GM18511 (cell line): ENCODE measurements around the gene WDR20.
"Not testable (repeated sequence)": the region's sequence is repeated elsewhere in the genome, so short reads cannot be mapped to it uniquely, and the experiment has no call there.

Experiments
- ATAC-seq: cut with Tn5 transposase; IDR thresholded peaks from one replicate; pipeline ENCODE4 v1.9.1; 2021; ENCODE audit warnings: mild to moderate bottlenecking, moderate library complexity; ENCODE audit not compliant: unreplicated experiment

The WDR20 gene

DNA sequence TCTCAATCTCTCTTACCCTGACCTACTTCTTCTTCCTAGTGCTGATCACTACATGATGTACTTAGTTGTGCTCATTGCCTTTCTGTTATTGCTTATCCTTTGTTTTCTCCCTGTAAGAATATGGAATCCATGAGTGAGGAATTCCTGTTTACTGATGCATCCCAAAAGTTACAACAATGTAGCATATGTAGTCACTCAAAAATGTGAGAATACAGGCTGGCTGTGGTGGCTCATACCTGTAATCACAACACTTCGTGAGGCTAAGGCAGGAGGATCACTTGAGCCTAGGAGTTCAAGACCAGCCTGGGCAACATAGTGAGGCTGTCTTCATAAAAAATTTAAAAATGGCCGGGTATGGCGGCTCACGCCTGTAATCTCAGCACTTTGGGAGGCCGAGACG lies 8.0 kb upstream of the WDR20 start:
- ATAC-seq: no peak

DNA sequence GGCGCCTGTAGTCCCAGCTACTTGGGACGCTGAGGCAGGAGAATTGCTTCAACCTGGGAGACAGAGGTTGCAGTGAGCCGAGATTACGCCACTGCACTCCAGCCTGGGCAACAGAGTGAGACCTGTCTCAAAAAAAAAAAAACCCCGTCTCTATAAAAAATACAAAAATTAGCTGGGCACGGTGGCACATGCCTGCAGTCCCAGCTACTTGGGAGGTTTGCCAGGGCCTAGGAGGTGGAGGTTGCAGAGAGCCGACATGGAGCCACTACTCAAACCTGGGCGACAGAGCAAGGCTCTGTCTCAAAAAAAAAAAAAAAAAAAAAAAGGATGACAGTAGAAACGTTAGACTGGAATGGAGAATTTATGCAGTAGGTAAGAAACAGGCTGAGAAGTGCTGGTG lies 5.7 kb upstream of the WDR20 start:
- ATAC-seq: not testable (repeated sequence)

DNA sequence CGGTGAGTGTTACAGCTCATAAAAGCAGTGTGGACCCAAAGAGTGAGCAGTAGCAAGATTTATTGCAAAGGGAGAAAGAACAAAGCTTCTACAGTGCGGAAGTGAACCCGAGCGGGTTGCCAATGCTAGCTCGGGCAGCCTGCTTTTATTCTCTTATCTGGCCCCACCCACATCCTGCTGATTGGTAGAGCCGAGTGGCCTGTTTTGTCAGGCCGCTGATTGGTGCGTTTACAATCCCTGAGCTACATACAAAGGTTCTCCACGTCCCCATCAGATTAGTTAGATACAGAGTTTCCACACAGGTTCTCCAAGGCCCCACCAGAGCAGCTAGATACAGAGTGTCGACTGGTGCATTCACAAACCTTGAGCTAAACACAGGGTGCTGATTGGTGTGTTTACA lies 5.0 kb upstream of the WDR20 start:
- not testable (repeated sequence) for ATAC-seq

DNA sequence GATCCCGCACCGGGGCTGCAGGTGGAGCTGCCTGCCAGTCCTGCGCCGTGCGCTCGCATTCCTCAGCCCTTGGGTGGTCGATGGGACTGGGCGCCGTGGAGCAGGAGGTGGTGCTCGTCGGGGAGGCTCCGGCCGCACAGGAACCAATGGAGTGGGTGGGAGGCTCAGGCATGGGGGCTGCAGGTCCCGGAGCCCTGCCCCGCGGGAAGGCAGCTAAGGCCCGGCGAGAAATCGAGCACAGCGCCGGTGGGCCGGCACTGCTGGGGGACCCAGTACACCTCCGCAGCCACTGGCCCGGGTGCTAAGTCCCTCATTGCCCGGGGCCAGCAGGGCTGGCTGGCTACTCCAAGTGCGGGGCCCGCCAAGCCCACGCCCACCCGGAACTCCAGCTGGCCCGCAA lies 4.2 kb upstream of the WDR20 start:
- not testable (repeated sequence) for ATAC-seq

DNA sequence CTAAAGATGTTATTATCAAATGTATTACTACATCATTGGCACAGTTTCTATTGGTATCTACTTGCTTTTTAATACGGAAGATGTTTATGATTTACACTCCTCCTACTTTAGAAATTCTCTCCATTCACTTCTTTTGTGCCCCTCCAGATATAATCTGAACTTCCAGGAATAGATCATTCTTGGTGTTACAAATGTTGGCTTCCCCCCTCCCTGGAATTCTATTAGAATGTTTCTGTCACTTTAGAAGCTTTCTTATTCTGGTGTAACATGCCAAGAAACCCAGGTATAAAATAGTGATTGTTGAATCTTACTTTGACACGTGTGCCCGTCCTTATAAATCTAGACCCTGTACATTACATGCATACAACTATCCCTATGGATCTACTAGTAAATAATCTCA lies 1.2 kb upstream of the WDR20 start:
- ATAC-seq: no peak

DNA sequence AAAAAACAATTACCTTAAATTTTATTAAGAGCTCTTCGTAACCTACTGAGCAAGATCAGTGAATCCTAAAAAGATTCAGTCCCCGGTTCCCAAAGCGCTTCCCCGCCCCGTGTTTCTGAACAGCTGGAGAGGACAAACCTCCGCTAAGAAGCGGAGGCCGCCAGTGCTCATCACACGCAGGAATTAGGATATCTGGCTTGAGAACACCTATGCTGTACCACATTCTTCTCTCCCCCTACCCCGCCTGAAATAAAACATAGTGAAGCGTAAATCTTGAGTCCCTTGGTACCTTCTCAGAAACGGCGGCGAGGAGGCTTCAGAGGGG lies 774 bp upstream of the WDR20 start:
- peak; percentile 17 for ATAC-seq

DNA sequence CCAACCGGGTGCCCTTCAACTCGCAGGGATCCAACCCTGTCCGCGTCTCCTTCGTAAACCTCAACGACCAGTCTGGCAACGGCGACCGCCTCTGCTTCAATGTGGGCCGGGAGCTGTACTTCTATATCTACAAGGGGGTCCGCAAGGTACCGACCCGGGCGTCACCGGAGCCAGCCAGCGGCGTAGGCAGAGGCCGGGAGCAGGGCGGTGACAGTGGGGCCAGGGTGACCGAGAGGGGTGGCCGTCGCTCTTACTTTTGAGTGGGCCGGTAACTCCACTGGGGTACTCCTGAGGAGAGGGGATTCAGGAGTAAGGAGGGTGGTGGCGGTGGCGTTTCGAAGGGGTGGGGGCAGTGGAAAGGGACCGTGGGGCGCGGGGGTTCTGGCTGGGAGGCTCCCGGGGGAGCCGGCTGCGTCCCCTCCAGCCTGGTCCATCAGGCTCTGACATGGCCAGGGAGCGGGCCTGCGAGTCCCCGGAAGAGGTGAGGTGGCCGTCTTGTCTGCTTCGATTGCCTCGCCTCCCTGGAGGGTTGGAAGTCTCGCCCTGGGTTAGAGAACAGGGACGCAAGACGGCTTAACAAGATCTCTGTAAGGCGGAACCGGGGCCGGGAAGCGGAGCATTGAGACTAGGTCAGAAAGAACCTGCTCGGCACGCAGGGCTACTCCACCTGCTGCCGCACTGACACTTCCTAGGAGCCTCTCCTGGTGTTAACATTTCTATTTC lies 491 bp downstream of the WDR20 start:
- peak; percentile 32 for ATAC-seq

DNA sequence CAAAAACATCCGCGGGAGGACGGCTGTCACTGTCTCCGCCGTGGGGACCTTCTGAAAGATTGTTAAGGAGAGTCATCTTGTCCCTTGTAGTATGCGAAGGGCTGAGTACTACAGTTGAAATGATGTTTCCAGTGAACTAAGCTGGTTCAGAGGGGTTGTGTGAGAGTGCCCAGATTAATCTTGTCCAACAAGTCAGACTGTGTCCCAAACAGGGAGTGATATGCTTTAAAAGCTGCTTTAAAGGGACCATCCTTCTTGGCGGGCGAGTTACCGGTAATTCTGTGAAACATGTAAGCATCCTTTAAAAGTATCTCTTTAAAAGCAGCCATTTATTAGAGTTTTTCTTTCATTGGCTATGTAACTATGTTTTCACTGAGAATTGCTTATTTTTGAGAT lies 1.1 kb downstream of the WDR20 start:
- ATAC-seq: no peak

DNA sequence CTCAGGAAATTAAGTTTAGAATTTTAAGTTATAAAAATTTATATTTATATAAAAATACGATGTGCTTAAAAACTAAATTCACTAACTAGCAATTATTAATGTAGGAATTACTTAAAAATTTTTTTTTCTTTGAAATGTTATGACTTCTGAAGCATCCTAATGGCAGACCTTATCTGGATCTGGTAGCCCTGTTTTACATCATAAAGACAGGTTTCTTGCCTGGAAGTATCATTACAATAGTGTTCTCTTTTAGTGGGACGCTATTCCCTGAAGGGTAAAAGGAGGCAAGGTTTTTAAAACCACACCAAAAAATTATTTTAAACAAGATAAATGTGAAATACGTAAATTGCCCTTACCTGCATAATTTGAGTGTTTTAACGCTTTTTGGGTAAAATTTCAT lies 2.1 kb downstream of the WDR20 start:
- no peak for ATAC-seq

DNA sequence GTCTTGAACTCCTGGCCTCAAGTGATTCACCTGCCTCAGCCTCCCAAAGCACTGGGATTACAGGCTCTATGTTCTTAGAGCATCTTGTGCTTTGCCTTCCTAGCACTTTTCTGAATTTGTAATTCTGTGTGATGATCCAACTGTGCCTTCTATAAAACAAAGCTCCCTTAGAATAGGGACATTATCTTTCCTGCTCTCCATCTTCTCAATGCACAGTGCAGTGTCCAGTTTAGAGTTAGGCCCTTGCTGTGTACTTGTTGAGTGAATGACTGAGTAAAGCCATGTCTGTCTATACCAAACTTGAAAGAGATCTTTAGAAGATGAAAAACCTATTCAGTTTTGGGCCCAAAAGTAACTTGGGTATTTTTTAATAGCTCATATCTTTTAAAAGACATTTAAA lies 5.2 kb downstream of the WDR20 start:
- no peak for ATAC-seq

DNA sequence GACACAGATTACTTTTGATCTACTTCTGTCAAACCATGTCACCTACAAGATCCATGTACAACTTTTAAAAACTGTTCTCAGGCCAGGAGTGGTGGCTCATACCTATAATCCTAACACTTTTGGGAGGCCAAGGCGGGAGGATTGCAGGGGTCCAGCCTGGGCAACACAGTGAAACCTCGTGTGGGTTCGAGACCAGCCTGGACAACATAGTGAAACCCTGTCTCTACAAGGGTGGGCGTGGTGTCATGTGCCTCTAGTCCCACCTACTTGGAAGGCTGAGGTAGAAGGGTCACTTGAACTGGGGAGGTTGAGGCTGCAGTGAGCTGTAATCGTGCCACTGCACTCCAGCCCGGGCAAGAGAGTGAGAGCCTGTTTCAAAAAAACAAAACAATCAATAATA lies 5.7 kb downstream of the WDR20 start:
- no peak for ATAC-seq

DNA sequence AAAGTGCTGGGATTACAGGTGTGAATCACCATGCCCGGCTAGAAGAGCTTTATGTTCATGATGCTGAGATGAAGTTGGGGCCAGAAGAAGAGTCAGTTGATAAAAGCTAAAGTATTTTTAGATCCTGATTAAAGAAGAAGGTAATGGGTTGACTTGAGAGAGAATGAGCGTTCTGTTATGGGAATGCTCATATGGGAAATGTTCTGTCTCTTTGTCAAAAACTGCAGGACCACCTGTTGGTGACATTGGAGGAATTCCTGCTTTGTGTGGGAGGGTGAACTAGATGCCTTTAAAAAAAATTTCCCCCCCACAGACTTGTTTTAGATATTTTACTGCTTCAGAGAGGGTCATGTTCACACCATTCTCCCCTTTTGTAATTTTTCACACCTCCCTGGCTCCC lies 6.7 kb downstream of the WDR20 start:
- ATAC-seq: no peak

DNA sequence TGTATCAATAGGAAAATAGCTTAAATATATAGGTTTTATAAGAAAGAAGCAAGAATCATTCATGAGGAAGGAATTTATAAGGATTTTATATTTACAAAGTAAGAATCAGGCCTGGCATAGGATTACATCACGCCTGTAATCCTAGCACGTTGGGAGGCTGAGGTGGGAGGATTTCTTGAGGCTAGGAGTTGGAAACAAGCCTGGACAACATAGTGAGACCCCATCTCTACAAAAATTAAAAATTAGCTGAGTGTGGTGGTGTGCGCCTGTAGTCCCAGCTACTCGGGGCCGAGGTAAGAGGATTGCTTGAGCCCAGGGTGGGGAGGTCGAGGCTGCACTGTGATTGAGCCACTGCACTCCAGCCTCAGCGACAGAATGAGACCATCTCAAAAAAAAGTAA lies 10.4 kb downstream of the WDR20 start:
- ATAC-seq: no peak

DNA sequence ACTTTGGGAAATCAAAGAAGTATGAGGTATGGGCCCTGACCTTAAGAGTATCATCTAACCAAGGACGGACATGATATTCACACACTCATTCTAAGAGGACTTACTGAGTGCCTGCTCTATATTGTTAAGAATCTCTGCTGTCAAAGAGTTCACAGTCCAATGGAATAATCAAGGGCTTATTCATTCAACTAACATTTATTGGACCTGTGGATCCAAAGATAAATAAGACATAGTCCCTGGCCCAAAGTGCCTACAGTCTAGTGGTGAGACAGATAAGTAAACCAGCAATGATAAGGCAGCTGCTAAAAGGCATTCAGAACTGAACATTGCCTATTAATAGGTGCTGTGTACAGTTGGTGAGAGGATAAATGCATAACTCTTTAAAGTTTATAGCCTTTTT lies 11.0 kb downstream of the WDR20 start:
- ATAC-seq: no peak

DNA sequence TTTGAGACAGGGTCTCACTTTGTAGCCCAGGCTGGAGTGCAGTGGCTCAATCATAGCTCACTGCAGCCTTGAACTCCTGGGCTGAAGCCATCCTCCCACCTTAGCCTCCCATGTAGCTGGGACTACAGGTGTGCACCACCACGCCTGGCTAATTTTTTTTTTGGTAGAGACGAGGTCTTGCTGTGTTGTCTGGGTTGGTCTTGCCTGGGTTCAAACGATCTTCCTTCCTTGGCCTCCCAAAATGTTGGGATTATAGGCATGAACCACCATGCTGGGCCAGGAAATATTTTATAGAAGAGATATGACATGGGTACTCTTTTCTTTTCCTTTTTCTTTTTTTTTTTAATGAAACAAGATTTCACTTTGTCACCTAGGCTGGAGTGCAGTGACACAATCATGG lies 11.7 kb downstream of the WDR20 start:
- not testable (repeated sequence) for ATAC-seq

DNA sequence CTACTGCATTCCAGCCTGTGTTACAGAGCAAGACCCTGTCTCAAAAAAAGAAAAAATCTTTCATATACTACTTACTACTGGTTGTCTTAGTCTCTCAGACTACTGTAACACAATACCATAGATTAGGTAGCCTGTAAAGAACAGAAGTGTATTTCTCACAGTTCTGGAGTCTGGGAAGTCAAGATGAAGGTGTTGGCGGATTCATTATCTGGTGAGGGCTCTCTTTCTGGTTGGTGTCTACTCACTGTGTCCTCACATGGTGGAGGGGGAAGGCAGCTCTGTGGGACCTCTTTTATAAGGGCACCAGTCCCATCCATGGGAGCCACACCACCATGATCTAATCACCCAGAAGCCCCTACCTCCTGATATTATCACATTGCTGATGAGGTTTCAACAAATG lies 14.4 kb downstream of the WDR20 start:
- no peak for ATAC-seq

DNA sequence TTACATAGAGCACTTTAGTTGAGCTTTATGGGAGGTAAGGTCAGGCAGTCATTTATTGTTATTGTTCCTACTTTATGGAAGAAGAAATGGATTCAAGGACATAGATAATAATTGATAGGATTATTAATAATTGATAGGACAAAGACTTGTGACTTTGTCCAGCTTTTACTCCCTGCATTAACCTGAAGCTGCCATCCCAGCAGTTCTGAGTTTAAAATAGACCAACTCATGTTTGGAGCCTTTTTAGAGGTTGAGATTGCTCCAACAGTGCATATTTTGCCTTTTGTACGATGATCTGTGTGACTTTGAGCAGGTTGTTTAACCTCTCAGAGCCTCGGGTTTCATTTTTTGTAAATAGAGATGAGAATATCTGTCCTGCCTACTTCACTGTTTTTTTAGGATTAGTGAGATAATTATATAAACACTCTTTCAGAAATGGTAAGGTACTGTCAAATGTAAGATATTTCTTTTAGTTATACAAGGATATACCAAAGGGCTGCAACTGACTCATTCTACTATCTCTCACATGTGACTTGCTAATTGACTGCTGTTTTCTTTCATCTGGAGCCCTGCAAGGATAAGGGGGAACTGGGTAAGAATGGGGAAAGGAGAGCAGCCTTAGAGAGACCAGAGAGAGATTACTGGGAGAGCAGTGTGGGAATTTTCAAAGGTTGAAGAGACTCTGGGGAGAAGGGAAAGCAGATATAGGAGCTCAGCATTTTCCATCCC lies 15.3 kb downstream of the WDR20 start:
- ATAC-seq: no peak

DNA sequence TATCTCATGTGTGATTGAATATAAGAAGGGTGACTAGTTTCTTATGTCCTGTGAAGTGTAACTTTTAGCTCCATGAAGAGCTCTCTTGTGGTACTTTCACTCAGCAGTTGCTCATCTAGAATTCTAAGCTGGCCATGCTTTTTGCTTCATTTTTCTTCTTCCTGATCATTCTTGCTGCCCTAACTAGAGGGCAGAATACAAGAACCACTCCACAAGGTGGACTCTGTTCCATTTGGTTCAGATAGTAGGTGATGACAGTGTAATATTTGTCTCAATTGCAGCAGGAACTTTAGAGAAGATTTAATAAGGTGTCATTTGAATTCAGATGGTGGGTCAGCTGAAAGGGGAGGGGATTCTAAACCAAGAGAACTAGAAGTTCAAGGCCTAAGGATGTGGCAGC lies 17.6 kb downstream of the WDR20 start:
- no peak for ATAC-seq

DNA sequence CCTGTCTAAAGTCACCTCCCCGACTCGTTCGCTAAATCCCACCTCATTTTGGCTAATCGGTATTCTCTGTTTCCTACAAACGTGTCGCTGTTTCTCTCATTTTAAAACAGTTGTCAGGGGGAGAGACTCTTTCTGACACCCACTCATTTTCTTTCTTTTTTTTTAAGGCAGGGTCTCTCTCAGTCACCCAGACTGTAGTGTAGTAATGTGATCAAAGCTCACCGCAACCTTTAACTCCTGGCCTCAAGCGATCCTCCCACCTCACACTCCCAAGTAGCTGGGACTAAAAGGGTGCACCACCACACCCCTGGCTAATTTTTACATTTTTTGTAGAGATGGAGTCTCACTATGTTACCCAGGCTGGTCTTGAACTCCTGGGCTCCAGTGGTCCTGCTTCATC lies 19.1 kb downstream of the WDR20 start:
- no peak for ATAC-seq

DNA sequence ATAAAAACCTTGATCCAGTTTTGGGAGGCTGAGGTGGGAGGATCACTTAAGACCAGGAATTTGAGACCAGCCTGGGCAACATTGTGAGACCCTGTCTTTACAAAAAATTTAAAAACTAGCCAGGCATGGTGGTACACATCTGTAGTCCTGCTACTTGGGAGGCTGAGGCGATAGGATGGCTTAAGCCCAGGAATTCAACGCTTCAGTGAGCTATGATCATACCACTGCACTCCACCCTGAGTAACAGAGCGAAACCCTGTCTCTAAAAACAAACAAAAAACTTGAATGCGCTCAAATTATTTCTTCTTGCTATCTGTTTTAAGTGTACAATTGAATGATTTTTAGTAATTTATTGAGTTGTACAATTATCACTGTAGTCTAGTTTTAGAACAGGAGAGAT lies 20.1 kb downstream of the WDR20 start:
- no peak for ATAC-seq

DNA sequence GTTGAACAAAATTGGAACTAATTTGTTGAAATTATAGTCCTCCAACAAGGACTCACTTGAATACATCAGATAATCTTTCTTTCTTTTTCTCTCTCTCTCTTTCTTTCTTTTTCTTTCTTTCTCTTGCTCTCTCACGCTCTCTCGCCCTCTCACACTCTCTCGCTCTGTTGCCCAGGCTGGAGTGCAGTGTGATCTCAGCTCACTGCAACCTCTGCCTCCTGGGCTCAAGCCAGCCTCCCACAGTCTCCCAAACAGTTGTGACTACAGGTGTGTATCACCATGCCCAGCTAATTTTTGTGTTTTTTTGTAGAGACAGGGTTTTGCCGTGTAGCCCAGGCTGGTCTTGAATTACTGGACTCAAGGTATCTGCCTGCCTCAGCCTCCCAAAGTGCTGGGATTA lies 22.8 kb downstream of the WDR20 start:
- ATAC-seq: no peak

DNA sequence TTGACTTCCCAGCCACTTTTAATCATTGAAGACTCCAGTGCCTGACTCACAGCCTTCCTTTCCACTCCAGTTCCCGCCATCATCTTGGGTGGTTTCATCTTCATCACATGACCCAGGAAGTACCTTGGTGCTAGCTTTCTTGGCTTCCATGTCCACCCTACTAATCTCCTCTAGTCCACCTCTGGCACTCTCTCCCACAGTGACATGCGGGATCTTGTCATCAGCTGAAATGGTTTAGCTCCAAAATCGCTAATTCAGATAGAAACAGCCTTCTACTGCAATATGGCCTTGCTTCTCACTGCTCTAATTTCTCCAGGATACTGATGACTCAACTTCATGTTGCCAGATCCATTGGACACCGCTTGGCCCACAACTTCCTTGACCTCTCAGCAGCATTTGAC lies 24.5 kb downstream of the WDR20 start:
- ATAC-seq: no peak

DNA sequence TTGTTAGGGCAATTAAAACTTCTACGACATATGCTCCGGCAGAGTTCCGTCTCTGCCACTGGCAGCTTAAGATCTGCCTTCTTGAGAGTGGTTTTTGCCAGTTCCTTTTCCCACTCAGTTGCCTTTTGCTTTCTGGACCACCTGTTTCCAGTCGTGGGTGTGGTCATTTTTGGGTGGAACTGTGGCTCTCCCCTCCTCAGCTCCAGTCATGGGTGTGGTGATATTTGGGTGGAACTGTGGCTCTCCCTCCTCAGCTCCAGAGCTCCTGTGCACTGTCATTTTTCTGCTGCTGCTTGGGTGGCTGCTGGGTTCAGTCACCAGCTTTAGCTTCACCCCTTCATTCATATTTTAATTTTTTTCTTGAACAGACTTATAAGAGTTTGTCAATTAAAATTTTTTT lies 25.3 kb downstream of the WDR20 start:
- no peak for ATAC-seq
